Bronchial epithelial cell (primary cell): ENCODE measurements around the gene TMEM178B. TPM values are rescaled to one million over a fixed set of nuclear protein-coding genes. Genes with fewer than 3 reads are reported as not detected.

Experiments used
- DNase-seq: peaks from one replicate; pipeline ENCODE4 v3.0.0-alpha.2; 2010; ENCODE audit warnings: low read depth
- FAIRE-seq: peaks from 2 replicates; lab custom pipeline; 2011; peaks lifted over from hg19 to GRCh38; lab: Jason Lieb, UNC
- H3K27me3 ChIP-seq: 2 replicates; pipeline ENCODE4 v1.5.1; 2011; ENCODE audit warnings: low read length; ENCODE audit not compliant: control insufficient read depth, insufficient read depth
- H3K36me3 ChIP-seq: 2 replicates; pipeline ENCODE4 v1.5.1; 2011; ENCODE audit warnings: low read length; ENCODE audit not compliant: control insufficient read depth, insufficient read depth
- H3K4me3 ChIP-seq: 2 replicates; pipeline ENCODE4 v1.5.1; 2011; ENCODE audit warnings: mild to moderate bottlenecking, low read depth, low read length, control low read depth
- total RNA-seq: library from RNA; depleted of rRNA; stranded (reverse); fragments of >200 nt; gene quantifications from 2 replicates; pipeline ENCODE4 v1.2.1, GENCODE V29; 2014
- TF ChIP-seq, protein P1 (sequence below): IDR thresholded peaks from 2 replicates; pipeline ENCODE4 v1.5.1; 2011; ENCODE audit warnings: mild to moderate bottlenecking, moderate library complexity, low read length, control low read depth, inconsistent platforms; ENCODE audit not compliant: insufficient read depth, severe bottlenecking

Gene TMEM178B
- total RNA-seq, 1 donor from 2014 or later = under 0.01 TPM

DNA sequence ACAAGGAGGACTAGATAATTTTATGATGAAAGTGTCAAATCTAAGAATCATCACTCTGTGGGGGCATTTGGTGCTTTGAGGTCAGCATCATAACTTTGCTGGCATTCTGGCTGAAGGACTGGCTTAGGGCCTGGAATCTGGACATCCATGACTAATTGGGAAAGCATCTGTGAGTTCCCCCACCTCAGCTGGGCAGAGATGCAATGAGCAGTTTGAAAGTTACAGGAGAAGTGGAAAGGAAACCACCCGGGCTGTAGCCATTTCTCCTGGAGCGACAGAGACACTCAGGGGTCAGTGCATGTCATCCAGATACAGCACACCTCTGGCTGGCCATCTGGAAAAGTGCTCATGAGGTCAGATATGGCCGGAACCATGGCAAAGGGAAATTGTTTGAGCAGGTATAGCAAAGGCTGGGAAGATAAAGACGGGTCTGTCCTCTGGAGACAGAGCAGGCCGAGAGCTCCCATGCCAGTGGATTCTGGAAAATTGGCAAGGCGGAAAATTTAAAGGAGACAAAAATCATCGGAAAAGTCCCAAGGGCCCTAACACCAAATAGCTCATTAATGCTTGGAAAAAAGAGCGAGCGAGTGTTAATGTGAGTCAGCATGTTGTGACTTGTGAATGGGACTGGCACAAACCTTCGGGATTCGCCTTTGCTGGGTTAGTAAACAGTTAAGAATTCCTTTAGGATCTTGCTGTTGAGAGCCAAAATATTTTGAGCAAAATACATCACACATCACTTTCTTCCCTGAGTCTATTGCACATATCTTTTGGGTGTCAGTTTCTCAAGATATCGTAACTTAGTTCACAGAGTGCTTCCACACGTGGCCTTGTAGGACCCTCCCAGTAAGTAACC, 288.9 kb downstream of the TMEM178B start:
- TF ChIP-seq, protein P1, sequence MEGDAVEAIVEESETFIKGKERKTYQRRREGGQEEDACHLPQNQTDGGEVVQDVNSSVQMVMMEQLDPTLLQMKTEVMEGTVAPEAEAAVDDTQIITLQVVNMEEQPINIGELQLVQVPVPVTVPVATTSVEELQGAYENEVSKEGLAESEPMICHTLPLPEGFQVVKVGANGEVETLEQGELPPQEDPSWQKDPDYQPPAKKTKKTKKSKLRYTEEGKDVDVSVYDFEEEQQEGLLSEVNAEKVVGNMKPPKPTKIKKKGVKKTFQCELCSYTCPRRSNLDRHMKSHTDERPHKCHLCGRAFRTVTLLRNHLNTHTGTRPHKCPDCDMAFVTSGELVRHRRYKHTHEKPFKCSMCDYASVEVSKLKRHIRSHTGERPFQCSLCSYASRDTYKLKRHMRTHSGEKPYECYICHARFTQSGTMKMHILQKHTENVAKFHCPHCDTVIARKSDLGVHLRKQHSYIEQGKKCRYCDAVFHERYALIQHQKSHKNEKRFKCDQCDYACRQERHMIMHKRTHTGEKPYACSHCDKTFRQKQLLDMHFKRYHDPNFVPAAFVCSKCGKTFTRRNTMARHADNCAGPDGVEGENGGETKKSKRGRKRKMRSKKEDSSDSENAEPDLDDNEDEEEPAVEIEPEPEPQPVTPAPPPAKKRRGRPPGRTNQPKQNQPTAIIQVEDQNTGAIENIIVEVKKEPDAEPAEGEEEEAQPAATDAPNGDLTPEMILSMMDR = no peak
- Histone ChIP-seq H3K4me3 (no peak overlapping the region), H3K27me3 (no peaks in the 10 kb centered on the region), H3K36me3 (no peaks in the 10 kb centered on the region)
- FAIRE-seq (no peak), DNase-seq (peak; percentile 20)

DNA sequence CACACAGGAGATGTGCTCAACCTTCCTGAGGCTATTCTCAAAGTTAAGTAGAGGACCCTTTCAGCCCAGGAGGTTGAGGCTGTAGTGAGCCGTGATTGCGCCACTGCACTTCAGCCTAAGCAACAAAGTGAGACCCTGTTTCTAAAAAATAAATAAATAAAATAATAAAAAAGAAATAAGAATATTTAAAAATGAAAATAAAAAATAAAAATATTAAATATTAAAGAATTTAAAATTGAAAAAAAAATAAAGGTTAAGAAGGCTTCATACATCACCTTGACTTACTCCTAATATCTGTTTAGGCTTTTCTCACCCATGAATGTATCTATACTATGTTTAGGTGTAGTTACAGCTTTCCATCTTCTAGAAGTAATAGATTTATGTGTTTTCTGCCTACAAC, 289.9 kb downstream of the TMEM178B start:
- H3K27me3 ChIP-seq = no peaks in the 10 kb centered on the region
- no peak overlapping the region for H3K4me3 ChIP-seq
- TF ChIP-seq, protein P1 = no peak
- H3K36me3 ChIP-seq = no peaks in the 10 kb centered on the region
- DNase-seq (no peak), FAIRE-seq (no peak)

DNA sequence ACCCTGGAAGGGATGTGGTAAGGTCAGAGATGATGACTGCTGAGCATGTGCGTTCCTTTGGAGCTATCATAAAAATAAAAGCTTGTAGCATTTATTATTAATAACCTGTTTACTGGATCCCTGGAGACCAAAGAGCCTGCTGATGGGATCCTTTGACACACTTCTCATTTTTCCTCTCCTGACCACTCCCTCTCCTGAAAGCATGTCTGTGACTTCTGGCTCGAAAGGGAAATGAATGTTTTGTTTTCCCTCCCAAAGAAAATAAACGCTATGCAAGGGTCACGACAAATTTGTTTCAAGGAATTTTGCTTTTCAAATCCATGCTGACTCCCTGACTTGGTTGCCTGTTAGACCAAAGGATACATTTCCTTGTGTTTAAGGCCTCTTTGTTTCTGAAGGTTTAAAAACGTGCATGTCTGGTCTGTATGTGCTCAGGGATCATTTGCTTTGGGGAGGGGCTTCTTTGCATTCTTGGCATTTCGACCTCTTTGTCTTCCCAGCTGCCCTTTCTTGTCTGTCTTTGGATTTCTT, 292.3 kb downstream of the TMEM178B start:
- Histone ChIP-seq H3K27me3 (no peaks in the 10 kb centered on the region), H3K36me3 (no peaks in the 10 kb centered on the region), H3K4me3 (no peak overlapping the region)
- FAIRE-seq (no peak), DNase-seq (no peak)
- TF ChIP-seq, protein P1 = no peak

DNA sequence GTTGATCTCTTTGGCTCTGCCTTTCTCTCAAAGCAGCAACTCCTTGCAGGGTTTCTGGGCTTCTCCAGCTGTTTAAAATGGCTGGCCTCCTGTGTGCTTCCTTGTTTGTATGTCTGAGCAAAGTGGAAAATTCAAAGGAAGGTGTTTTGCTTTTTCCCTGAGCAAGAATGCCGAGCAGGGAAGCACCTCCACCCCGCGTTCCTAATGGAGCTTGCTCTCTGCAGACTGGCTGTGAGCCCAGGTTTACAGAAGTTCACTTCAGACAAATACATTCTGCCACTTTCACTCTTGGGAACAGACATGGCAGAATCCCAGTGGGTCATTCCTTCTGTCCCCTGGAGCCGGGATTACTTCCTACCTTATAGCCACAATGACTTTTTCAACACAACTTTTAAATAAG, 295.6 kb downstream of the TMEM178B start:
- no peak overlapping the region for H3K4me3 ChIP-seq
- no peak for DNase-seq
- TF ChIP-seq, protein P1 = no peak
- no peaks in the 10 kb centered on the region for H3K27me3 ChIP-seq
- FAIRE-seq = no peak
- no peaks in the 10 kb centered on the region for H3K36me3 ChIP-seq

DNA sequence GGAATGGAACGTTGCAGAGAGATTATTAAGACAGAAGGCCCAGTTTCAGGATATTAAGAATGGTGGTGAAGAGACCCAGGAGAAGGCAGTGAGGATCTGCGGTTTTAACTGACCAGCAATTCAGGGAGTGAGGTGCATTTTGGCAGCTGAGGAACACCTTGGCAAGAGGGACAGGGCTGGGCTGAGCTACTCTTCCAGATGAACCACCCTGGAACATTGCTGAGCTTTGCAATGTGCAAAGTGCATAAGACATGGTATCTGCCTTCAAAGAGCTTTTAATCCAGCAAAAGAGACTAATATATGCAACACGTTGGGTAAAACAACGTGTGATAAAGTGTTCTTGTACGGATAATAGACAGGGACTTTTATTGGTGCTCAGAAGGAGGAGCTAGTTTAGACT, 296.3 kb downstream of the TMEM178B start:
- no peak for FAIRE-seq
- no peak for DNase-seq
- Histone ChIP-seq H3K27me3 (no peaks in the 10 kb centered on the region), H3K36me3 (no peaks in the 10 kb centered on the region), H3K4me3 (no peak overlapping the region)
- TF ChIP-seq, protein P1 = no peak
